Activated T-cell treated with anti-CD3 and anti-CD28 coated beads, Interleukin-2, amount 50 U/mL, for 24 hours (primary cell): ENCODE results near the gene CA11.
"Not testable (repeated sequence)": the region's sequence is repeated elsewhere in the genome, so short reads cannot be mapped to it uniquely, and the experiment has no call there.

Experiments used
- DNase-seq: peaks from one replicate; pipeline ENCODE4 v3.0.0-alpha.2; 2020
- H3K27ac Mint-ChIP-seq: 2 replicates; pipeline ENCODE4 v1.8.0; 2020; ENCODE audit warnings: mild to moderate bottlenecking, mixed read lengths
- H3K27me3 Mint-ChIP-seq: 2 replicates; pipeline ENCODE4 v1.8.0; 2020; ENCODE audit warnings: mixed read lengths
- H3K36me3 Mint-ChIP-seq: 2 replicates; pipeline ENCODE4 v1.8.0; 2020; ENCODE audit warnings: low read depth, mixed read lengths
- H3K4me1 Mint-ChIP-seq: 2 replicates; pipeline ENCODE4 v1.8.0; 2020; ENCODE audit warnings: low read depth, mixed read lengths
- H3K4me3 Mint-ChIP-seq: 2 replicates; pipeline ENCODE4 v1.8.0; 2020; ENCODE audit warnings: mild to moderate bottlenecking, moderate library complexity, mixed read lengths
- H3K9me3 Mint-ChIP-seq: 2 replicates; pipeline ENCODE4 v1.8.0; 2020; ENCODE audit warnings: mixed read lengths

The CA11 gene

DNA sequence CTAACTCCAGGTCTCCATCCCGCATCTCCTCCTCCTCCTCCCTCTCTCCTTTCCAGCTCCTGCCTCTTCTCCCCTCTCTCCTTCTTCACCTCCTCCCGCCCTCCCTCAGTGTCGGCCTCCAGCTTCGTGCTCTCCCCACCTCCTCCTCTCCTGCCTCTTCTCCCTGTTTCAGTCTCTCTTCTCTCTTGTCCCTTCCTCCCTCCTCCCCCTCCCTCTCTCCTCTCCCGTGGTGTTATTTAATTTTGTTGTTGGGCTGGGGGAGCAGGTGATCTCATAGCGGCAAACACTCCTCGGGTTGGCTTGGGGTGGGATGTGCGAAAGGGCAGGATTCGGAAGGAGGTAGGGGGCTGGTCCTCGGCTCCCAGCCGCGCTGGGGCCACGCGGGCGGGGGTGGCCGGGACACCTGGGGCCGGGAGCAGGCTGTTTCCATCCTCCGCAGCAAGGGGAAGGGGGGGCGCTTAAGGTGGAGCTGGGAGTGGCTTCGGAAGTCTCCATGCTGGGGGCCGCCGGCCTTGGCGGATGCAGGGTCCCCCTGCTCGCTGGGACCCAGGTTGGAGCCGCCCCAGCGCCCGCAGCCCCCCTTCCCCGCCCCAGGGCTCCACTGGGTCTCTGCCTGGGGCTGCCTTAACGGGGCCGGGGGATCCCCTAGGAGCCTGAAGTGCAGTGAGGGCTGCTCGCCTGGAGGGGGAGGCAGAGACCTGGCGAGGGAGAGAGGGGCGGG, at the start of gene CA11:
CA11 (minus strand) TSS at position 187 of the 721 bp plus-strand sequence. CDS start 555 bp downstream, outside the sequence.
- Mint-ChIP-seq H3K4me1 (peaks cover 43% of the 10 kb centered on the region), H3K36me3 (no peaks in the 10 kb centered on the region), H3K4me3 (peak within 1 kb of the TSS; percentile 79), H3K9me3 (no peaks in the 10 kb centered on the region), H3K27me3 (no peaks in the 10 kb centered on the region), H3K27ac (peak within 1 kb of the TSS; percentile 89)
- DNase-seq, result peak; percentile 97

DNA sequence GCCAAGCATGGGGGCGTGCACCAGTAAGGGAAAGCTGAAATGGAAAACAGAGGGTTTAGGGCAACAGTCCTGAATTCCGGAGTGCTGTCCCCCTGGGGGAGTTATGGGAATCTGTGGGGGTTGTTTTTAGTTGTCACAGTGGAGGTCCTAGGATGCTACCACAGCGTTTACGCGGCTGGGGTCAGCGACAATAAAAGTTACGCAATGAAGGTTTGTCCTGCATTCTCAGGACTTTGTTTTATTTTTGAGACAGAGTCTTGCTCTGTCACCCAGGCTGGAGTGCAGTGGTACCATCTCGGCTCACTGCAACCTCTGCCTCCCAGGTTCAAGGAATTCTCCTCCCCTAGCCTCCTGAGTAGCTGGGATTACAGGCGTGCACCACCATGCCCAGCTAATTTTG, 47.6 kb upstream of the CA11 start:
- not testable (repeated sequence) for H3K4me1 Mint-ChIP-seq, H3K36me3 Mint-ChIP-seq, H3K27ac Mint-ChIP-seq, DNase-seq, H3K9me3 Mint-ChIP-seq, H3K4me3 Mint-ChIP-seq
- peaks cover 21% of the 10 kb centered on the region for H3K27me3 Mint-ChIP-seq

GRCh38 chr19:48689449-48689848, 43.5 kb upstream of the CA11 start:
- Mint-ChIP-seq H3K4me3 (no peak overlapping the region), H3K36me3 (no peaks in the 10 kb centered on the region), H3K27ac (no peak overlapping the region), H3K4me1 (no peaks in the 10 kb centered on the region), H3K27me3 (no peaks in the 10 kb centered on the region), H3K9me3 (no peaks in the 10 kb centered on the region)
- no peak for DNase-seq

DNA sequence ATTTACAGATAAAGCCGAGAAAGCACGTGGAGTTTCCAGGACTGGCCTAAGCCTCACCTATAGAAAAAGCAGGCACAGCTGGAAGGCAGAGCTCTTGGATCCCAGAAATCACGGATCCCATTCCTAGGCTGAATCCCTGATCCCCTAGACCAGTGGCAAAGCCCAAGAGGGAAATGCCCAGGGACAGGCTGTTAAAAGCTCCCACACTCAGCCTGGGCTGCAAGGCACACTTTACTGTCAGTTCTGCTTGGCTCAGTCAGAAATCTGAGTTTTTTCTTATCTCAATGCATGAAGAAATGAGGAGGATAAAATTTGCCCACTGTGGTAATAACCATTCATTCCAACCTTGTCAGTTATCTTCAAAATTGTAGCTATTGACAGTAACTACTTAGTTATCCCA, 41.8 kb upstream of the CA11 start:
- no peaks in the 10 kb centered on the region for H3K36me3 Mint-ChIP-seq
- H3K9me3 Mint-ChIP-seq, result no peaks in the 10 kb centered on the region
- no peaks in the 10 kb centered on the region for H3K27me3 Mint-ChIP-seq
- no peak for DNase-seq
- no peak overlapping the region for H3K4me3 Mint-ChIP-seq
- no peaks in the 10 kb centered on the region for H3K4me1 Mint-ChIP-seq
- H3K27ac Mint-ChIP-seq, result no peak overlapping the region

DNA sequence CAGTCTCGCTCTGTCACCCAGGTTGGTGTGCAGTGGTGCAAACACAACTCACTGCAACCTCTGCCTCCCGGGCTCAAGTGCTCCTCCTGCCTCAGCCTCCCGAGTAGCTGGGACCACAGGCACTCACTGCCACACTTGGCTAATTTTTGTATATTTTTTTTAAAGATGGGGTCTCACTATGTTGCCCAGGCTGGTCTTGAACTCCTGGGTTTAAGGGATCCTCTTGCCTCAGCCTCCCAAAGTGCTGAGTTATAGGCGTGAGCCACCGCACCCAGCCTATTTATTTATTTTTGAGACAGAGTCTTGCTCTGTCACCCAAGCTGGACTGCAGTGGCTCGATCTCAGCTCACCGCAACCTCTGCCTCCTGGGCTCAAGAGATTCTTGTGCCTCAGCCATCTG, 40.6 kb upstream of the CA11 start:
- not testable (repeated sequence) for H3K27me3 Mint-ChIP-seq, H3K27ac Mint-ChIP-seq, H3K9me3 Mint-ChIP-seq, H3K4me3 Mint-ChIP-seq, H3K4me1 Mint-ChIP-seq, H3K36me3 Mint-ChIP-seq, DNase-seq

DNA sequence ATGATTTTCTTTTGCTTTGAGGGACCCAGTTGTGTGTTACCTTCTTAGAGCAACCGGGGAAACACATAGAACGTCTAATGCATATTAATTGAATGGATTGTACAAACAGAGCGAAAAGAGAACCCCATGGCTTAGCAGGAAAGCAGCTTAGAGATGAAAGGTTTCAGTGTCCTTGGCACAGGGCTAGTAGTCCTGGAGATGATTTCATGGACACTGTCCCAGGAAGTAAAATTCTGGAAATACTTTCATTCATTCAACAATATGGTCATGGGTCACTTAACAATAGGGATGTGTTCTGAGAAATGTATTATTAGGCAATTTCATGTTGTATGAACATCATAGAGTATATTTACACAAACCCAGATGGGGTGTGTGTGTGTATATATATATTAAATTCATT, 40.1 kb upstream of the CA11 start:
- Mint-ChIP-seq H3K36me3 (no peaks in the 10 kb centered on the region), H3K4me3 (no peak overlapping the region), H3K4me1 (no peaks in the 10 kb centered on the region), H3K27me3 (no peaks in the 10 kb centered on the region), H3K9me3 (no peaks in the 10 kb centered on the region), H3K27ac (no peak overlapping the region)
- DNase-seq, result no peak

DNA sequence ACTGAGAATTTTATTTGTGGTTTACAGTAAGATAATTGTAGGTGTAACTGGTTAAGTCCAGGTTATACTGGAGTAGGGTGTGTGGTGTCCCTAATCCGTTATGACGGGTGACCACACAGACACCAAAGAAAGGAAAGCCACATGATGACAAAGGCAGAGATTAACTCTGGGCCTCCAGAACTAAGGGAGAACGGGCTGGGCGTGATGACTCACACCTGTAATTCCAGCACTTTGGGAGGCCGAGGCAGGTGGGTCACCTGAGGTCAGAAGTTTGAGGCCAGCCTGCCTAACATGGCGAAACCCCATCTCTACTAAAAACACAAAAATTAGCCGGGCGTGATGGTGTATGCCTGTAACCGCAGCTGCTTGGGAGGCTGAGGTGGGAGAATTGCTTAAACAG, 39.6 kb upstream of the CA11 start:
- no peak for DNase-seq
- Mint-ChIP-seq H3K4me1 (no peaks in the 10 kb centered on the region), H3K4me3 (no peak overlapping the region), H3K27me3 (no peaks in the 10 kb centered on the region), H3K9me3 (no peaks in the 10 kb centered on the region), H3K27ac (no peak overlapping the region), H3K36me3 (no peaks in the 10 kb centered on the region)

DNA sequence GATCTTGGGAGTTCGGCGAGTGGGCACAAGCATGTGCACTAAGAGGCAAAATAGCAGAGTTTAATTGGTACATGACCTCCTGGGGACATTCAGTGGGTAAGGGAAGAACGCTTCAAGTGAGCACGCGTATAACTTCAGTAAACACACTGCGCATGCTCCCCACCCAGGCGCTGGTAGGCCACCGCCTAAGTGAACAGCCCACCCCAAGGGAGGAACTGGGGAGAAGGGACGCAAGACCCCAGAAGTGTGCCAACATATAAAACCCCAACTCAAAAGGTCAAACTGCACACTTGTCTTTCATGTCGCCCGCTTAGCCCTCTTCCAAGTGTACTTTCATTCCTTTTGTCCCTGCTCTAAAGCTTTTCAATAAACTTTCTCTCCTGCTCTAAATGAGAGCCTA, 37.4 kb upstream of the CA11 start:
- no peaks in the 10 kb centered on the region for H3K9me3 Mint-ChIP-seq
- no peaks in the 10 kb centered on the region for H3K4me1 Mint-ChIP-seq
- no peak overlapping the region for H3K27ac Mint-ChIP-seq
- DNase-seq, result peak; percentile 55
- no peaks in the 10 kb centered on the region for H3K27me3 Mint-ChIP-seq
- no peak overlapping the region for H3K4me3 Mint-ChIP-seq
- H3K36me3 Mint-ChIP-seq, result no peaks in the 10 kb centered on the region

DNA sequence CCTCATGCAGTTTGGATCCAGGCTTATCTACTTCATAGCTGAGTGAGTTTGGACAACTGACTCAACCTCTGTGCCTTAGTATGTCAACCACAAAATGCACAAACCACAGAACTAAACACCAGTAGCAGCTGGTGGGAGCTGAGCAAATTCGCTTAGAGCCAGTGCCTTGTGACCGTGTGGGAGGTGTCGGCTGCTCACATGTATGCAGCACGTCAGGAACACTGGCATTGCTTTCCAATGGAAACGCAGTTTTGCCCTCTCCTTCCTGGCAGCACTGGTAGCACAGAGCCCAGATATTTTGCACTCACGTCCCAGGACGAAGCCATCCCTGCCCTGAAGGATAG, 35.1 kb upstream of the CA11 start:
- H3K36me3 Mint-ChIP-seq, result no peaks in the 10 kb centered on the region
- H3K4me3 Mint-ChIP-seq, result no peak overlapping the region
- DNase-seq, result no peak
- H3K27me3 Mint-ChIP-seq, result no peaks in the 10 kb centered on the region
- H3K9me3 Mint-ChIP-seq, result no peaks in the 10 kb centered on the region
- H3K4me1 Mint-ChIP-seq, result no peaks in the 10 kb centered on the region
- no peak overlapping the region for H3K27ac Mint-ChIP-seq

DNA sequence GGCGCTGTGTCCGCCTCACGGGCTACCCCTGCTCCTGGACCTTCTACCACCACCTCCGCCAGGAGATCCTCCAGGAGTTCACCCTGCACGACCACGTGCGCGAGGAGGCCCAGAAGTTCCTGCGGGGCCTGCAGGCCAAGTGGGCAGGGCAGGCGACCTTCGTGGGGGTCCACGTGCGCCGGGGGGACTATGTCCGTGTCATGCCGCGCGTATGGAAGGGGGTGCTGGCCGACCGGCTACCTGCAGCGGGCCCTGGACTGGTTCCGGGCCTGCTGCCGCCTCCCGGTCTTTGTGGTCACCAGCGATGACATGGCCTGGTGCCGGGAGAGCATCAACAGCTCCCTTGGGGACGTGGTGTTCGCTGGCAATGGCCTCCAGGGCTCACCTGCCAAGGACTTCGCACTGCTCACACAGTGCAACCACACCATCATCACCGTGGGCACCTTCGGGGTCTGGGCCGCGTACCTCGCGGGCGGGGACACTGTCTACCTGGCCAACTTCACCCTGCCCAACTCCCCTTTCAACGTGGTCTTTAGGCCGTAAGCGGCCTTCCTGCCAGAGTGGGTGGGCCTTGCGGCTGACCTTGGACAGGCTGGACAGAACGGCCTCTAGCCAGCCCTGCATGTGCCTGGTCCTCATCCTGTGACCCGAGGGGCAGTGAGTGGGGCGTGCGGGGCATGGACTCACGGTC, 34.6 kb upstream of the CA11 start:
- Mint-ChIP-seq H3K27me3 (no peaks in the 10 kb centered on the region), H3K27ac (no peak overlapping the region), H3K4me1 (no peaks in the 10 kb centered on the region), H3K9me3 (no peaks in the 10 kb centered on the region), H3K4me3 (no peak overlapping the region), H3K36me3 (no peaks in the 10 kb centered on the region)
- DNase-seq, result no peak

GRCh38 chr19:48680006-48680405, 34.0 kb upstream of the CA11 start:
- H3K4me1 Mint-ChIP-seq, result not testable (repeated sequence)

DNA sequence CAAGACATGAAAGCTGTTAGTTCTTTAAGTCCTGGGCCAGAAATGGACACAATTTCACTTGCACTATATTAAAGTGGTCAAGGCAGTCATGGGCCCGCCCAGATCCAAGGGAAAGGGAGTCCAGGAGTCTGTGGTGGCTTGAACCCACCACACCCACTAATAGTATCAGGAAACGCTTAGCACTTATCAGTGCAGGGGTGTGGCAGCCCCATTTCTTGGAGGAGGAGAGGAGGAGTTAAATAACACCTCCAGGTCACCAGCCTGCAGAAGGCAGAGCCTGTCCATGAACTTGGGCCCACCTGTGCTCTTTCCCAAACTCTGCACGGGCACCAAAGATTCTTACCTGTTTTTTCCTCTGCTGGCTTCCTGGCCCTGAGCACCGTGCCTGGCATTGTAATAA, 32.2 kb upstream of the CA11 start:
- DNase-seq, result no peak
- Mint-ChIP-seq H3K4me1 (peaks cover 6% of the 10 kb centered on the region), H3K4me3 (no peak overlapping the region), H3K27me3 (no peaks in the 10 kb centered on the region), H3K9me3 (no peaks in the 10 kb centered on the region), H3K27ac (no peak overlapping the region), H3K36me3 (no peaks in the 10 kb centered on the region)

More at GRCh38 chr19:48680006-48680405, 34.0 kb upstream of the CA11 start:
- not testable (repeated sequence) for H3K9me3 Mint-ChIP-seq, H3K4me3 Mint-ChIP-seq, H3K36me3 Mint-ChIP-seq, DNase-seq, H3K27me3 Mint-ChIP-seq, H3K27ac Mint-ChIP-seq

- H3K36me3 Mint-ChIP-seq, result no peaks in the 10 kb centered on the region
- H3K27ac Mint-ChIP-seq, result no peak overlapping the region
- H3K4me1 Mint-ChIP-seq, result peaks cover 6% of the 10 kb centered on the region
- H3K9me3 Mint-ChIP-seq, result no peaks in the 10 kb centered on the region
- DNase-seq, result no peak
- no peak overlapping the region for H3K4me3 Mint-ChIP-seq
- H3K27me3 Mint-ChIP-seq, result no peaks in the 10 kb centered on the region
Observed at GRCh38 chr19:48676887-48677286, 30.9 kb upstream of the CA11 start.

GRCh38 chr19:48676487-48676886, 30.5 kb upstream of the CA11 start:
- no peak for DNase-seq
- H3K4me1 Mint-ChIP-seq, result peaks cover 6% of the 10 kb centered on the region
- H3K27me3 Mint-ChIP-seq, result no peaks in the 10 kb centered on the region
- H3K4me3 Mint-ChIP-seq, result no peak overlapping the region
- H3K36me3 Mint-ChIP-seq, result no peaks in the 10 kb centered on the region
- no peaks in the 10 kb centered on the region for H3K9me3 Mint-ChIP-seq
- no peak overlapping the region for H3K27ac Mint-ChIP-seq

- Mint-ChIP-seq H3K4me1 (peaks cover 6% of the 10 kb centered on the region), H3K27ac (no peak overlapping the region), H3K36me3 (no peaks in the 10 kb centered on the region), H3K9me3 (no peaks in the 10 kb centered on the region), H3K4me3 (no peak overlapping the region), H3K27me3 (no peaks in the 10 kb centered on the region)
- DNase-seq, result peak; percentile 80
Observed at GRCh38 chr19:48674921-48675824, 29.2 kb upstream of the CA11 start.
